ENCODE measurements around the gene PCSK5.

DNA sequence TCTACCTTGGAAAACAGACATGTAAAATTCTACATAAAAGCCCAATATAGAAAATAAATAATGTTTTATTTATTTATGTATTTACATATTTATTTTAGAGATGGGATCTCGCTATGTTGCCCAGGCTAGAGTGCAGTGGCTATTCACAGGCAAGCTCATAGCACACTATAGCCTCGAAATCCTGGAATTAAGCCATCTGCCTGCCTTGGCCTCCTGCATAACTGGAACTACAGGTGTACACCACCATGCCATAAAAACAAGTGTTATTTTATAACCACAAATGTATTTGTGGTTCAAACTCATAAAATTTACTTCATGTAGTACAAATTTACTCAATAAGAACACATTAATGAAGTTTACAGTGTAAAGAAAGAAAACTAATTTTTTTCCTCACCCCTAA, 510.7 kb downstream of the PCSK5 start:
- no peak for TF ChIP-seq EZH2 (IDR thresholded peaks at IDR 0.05; ENCODE audit: borderline replicate concordance, low read depth, low read length, severe bottlenecking)
- TF ChIP-seq CTCF (IDR thresholded peaks at IDR 0.05; ENCODE audit: borderline replicate concordance, extremely low read depth, low read length, poor library complexity, severe bottlenecking) = no peak

Data from DND-41 (cell line).